Suppressor macrophage treated with lipopolysaccharide for 1 hour (primary cell): ENCODE measurements around the gene TACR1.
A peak's percentile ranks its signal among the peaks of the same experiment; 100 is the strongest.

Experiments used
- DNase-seq, 3 donors: peaks; one replicate each; pipeline ENCODE4 v3.0.0-alpha.2; 2020 to 2022

Gene TACR1

DNA sequence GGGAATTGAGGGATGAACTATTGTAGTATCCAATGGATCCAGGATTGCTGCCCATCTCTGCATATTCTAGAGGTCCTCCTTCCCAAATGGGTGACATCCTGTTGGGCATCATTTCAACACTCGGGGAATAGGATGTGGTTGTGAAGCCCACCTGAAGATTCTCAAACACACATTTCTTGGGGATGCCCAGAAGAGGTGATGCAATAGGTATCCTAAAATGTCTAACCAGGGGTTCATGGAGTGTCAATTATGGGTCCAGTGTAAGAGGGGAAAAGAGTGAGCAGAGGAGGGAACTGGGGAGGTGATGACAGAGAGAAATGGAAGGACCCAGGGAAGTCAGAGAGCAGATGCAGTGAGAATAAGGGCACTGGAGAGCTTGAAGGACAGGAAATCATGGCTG is 188.7 kb downstream of the TACR1 start:
- no peak for DNase-seq

DNA sequence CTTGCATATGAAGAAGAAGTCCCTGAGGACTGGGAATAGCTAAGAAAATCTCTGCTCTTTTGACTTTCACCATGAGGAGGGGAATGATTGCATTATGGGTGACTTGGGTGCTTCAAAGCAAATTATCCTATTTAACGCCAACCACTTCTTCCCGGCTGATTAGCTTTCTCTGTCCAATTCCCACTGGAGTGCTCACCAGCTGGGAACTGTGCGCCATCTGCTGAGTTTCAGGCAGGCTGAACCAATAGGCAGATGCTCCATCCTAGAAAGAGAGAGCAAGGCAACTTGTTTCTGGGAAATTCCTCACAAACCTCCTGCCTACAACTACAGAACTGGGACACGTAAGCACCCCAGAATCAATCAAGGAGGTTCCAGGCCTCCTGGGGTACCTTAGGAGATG is 191.5 kb downstream of the TACR1 start:
- DNase-seq = no peak

DNA sequence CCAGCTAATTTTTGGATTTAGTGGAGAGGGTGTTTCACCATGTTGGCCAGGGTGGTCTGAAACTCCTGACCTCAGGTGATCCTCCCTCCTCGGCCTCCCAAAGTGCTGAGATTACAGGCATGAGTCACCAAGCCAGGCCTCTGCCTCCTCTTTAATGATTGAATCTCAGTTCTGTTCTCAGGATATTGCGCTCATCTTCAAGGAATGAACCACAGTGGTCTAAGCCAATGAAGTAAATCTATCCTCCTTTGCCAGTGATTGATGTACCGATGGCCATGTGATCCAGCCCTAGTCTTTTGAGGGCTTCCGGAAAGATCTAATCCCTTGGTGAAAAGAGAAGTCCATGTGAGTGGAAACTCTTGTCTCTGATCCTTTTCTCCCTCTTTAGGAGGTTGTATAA is 192.3 kb downstream of the TACR1 start:
- no peak for DNase-seq

DNA sequence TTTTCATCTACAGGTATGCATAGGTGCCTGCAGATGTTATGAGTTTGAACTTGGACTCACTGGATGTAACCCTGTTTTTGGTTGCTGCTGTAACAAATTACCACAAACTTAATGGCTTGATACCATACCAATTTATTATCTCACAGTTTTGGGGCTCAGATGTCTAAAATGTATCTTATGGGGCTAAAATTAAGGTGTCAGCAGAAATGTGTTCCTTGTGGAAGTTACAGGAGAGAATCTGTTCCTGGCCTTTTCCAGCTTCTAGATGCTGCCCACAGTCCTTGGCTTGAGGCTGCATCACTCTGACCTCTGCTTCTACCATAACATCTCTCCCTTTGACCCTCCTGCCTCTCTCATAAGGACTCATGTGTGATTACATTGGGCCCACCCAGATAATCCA is 193.3 kb downstream of the TACR1 start:
- no peak for DNase-seq

DNA sequence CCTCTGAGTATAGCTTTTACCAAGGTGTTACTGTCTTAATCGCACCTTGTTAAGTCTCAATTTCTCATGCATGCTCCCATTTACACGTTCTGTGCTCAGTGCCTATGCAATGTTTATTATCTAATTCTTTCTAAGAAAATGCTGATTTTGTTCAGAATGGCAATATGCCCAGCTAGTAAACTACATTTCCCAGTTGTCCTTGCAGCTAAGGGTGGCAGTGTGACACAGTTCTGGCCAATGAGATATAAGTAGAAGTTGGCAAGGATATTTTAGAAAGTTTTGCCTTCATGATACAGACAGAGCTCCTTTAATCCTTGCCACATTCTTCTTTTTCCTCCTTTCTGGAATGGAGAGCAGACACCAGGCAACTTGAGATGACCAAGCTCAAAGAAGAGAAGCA is 195.5 kb downstream of the TACR1 start:
- DNase-seq = no peak

DNA sequence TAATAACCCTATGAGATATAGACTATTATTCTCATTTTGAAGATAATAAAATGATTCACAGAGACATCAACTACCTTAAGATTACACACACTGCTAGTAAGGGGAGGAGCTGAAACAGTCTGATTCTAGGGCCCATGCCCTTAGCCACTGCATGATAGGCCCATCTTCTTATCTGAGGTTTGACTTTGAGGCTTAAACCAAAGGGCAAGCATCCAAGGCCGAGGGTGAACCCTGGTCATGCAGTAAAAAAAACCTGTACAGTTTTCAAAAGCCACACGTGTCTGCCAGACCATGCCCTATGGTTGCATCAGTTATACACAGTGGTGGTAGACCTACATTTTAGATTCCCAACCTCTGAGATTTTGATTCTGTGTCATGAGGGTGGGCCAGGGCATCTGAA is 196.0 kb downstream of the TACR1 start:
- no peak for DNase-seq

DNA sequence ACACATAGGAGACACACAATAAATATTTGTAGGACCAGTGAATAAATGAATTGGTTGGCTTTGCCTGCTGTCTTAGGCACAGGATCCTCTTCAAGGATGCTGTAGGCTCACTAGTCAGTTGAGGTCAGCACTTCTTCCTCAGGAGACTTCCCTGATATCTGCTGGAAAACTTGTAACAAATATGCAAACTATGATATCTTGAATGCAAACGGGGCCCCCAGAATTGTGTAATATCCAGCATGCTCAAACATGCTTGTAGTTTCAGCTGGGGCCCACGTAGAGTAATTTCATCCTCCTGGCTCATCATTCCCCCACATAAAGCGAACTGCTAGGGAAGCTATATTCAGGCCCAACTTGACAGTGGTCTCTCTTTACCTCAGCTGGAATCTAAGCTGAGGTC is 197.3 kb downstream of the TACR1 start:
- peak in 1 of 3 donors; percentile 9 for DNase-seq

DNA sequence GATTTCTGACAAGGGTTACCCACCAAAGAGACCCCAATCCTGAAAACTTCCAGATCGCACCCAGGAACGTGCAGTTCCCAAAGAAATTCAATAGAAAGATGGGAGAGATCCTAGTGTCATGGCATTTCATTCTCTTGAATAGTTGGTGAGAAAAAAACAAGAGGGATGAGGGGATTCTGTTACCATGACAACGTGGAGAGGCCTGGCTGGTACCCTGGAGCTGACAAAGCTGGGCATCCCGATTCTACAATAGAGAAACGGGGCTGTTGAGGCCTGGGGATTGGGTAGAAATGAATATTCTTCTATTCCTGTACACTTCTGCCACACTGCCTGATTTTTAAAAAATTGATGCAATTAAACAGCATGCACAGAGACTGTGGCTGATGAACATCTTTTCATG is 199.9 kb downstream of the TACR1 start:
- DNase-seq = no peak
